GM18858 (cell line): Measurements from ENCODE around the gene TK1.

Source experiments
- ATAC-seq: cut with Tn5 transposase; IDR thresholded peaks from one replicate; pipeline ENCODE4 v1.9.1; 2021; ENCODE audit not compliant: unreplicated experiment

The TK1 gene

GRCh38 chr17:78135858-78136500, 50.9 kb downstream of the TK1 start:
- no peak for ATAC-seq

- ATAC-seq, result no peak
Observed at GRCh38 chr17:78134899-78135385, 51.9 kb downstream of the TK1 start.

GRCh38 chr17:78133971-78134898, 52.6 kb downstream of the TK1 start:
- ATAC-seq, result no peak

GRCh38 chr17:78133179-78133951, 53.5 kb downstream of the TK1 start:
- ATAC-seq, result no peak

- ATAC-seq, result no peak
Observed at GRCh38 chr17:78132767-78133178, 54.1 kb downstream of the TK1 start.

GRCh38 chr17:78132084-78132676, 54.7 kb downstream of the TK1 start:
- no peak for ATAC-seq

- ATAC-seq, result no peak
Observed at GRCh38 chr17:78131172-78132083, 55.4 kb downstream of the TK1 start.

- ATAC-seq, result no peak
Observed at GRCh38 chr17:78130437-78131101, 56.3 kb downstream of the TK1 start, which contains the start of gene TMC8. TMC8 (plus strand) TSS chr17:78130771; CDS start chr17:78131589, 818 bp downstream.

- ATAC-seq, result no peak
Observed at GRCh38 chr17:78130090-78130436, 56.8 kb downstream of the TK1 start.

- no peak for ATAC-seq
Observed at GRCh38 chr17:78129351-78130089, 57.3 kb downstream of the TK1 start.

GRCh38 chr17:78128551-78129350, 58.1 kb downstream of the TK1 start, which contains the start of gene TMC6:
TMC6 (minus strand) TSS chr17:78128755; CDS start chr17:78126832, 1,923 bp downstream.
- no peak for ATAC-seq

- no peak for ATAC-seq
Observed at GRCh38 chr17:78127888-78128550, 58.8 kb downstream of the TK1 start.

GRCh38 chr17:78127239-78127887, 59.5 kb downstream of the TK1 start:
- ATAC-seq, result no peak

GRCh38 chr17:78126895-78127238, 60.0 kb downstream of the TK1 start:
- ATAC-seq, result no peak

- no peak for ATAC-seq
Observed at GRCh38 chr17:78125976-78126894, 60.6 kb downstream of the TK1 start.
